ENCODE results near the gene DCTN4. TPM values are rescaled to one million over a fixed set of nuclear protein-coding genes. Genes with fewer than 3 reads are reported as not detected.
"Not testable (repeated sequence)": the region's sequence is repeated elsewhere in the genome, so short reads cannot be mapped to it uniquely, and the experiment has no call there.

DCTN4 gene
- total RNA-seq, result 96.2 TPM

DNA sequence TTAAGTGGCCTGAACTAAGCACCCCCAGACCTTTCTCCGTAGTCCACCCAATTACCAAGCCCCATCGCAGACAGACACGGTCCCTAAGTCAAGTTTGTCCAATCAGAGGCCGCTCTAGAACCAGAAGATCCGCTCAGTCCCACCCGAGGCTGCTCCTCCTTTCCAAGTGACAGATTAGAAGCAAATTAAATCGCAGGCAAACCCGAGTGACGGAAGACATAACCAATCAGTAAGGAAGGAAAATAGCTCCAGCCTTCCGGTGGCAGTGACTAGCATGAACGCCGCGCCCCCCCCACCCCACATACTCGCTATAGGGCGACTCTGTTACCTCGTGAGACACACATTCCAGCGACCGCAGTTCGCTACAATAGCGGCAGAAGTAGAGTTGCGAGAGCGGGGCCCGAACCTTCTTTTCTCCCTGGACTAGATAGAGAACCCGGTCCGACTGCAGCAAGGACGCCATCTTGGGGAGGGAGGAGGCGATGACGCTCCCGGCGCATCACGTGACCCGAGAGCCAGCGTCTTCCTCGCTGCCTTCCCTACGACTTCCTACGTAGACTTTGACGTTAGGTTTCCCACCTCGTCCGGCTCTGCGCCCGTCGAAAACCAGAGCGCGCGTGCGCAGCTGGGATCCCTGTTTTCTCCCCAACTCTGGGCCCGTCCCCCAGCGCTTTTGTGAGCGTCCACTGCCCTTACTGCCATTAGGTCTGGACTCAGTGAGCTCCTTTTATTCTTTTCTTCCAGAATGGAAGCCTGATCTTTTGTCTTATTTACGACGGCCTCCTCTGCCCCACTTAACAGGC lies at the start of gene DCTN4:
TSS of gene DCTN4 (minus strand) at position 487 of the 803 bp plus-strand sequence. CDS start at position 463, 24 bp downstream.
- DNase-seq, result peak; percentile 97

DNA sequence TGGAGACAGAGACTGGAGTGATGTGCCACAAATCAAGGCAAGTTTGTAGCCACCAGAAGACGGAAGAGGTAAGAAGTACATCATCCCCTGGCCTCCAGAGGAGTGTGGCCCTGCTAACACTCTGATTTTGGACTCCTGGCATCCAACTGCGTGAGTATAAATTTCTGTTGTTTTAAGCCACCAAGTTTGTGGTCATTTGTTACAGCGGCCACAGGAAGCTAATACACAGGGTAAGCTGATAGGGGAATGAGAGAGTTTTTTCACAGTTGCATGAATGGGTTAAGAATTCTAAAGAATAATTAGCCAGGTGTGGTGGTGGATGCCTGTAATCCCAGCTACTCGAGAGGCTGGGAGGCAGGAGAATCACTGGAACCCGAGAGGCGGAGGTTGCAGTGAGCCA lies 45.6 kb upstream of the DCTN4 start:
- no peak for DNase-seq

DNA sequence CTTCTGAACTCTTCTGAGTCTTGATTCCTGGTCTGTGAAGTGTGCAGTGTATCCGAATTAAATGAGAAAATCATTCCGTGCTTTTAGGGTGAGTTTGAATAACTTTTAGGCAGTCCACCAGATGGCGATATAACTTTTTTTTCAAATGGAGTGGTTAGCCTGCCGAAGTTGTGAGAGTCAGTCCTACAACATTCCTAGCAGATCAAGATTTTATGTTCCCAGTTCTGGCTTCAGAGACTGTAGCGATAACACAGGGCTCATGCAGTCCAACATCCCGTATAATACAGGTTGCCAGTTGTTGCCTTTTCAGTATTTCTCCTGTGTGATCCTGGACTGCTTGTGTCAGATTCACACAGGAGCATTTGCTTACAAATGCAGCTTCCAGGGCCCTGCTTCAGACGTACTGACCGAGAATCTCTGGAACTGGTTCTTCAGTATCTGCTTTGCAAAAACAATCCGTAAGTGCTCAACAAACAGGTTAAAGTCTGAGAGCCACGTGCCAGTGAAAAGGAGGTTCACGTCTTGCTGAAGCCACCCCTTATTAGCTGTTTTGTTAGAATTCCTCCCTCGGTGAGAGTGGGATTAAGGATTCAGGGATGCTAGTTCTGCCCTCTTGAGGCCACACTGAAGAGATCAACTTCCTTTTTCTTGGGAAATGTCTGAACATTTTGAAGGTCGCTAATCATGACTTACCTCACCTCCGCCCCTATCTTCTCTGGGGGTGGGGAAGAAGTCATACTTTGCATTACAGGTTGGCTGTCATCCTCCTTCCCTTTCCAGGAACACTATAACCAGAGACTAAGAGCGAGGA lies 42.5 kb upstream of the DCTN4 start:
- DNase-seq, result no peak

DNA sequence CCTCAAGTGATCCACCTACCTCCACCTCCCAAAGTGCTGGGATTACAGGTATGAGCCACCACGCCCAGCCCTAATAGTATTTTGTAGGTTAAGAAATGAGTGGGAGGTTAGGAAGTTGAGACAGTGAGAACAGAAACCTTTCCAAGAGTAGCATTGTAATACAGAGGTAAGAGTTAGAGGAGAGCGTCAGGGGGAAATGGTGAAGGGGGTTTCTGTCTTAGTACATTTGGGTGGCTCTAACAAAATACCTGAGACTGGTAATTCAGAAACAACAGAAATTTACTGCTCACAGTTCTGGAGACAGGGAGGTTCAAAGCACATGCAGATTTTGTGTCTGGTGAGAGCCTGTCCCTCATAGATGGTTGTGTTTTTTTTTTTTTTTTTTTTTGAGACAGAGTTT lies 38.6 kb upstream of the DCTN4 start:
- DNase-seq, result no peak

DNA sequence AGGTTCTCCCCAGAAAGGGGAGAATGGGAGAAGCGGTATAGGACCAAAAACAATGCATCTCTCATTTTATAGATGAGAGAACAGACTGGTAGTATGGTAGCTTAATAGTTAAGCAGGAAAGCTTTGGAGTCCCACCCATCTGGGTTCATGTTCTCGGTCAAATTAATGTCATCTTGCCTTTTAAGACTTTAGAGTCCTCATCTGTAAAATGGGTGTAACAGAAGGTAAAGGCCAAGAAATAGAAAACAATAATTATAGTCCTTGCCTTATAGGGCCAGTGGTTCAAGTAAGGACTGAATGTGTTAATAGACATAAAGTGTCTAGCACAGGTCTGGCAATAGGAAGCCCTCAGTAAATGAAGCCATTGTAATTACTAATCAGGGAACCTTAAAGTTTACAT lies 36.1 kb upstream of the DCTN4 start:
- no peak for DNase-seq

DNA sequence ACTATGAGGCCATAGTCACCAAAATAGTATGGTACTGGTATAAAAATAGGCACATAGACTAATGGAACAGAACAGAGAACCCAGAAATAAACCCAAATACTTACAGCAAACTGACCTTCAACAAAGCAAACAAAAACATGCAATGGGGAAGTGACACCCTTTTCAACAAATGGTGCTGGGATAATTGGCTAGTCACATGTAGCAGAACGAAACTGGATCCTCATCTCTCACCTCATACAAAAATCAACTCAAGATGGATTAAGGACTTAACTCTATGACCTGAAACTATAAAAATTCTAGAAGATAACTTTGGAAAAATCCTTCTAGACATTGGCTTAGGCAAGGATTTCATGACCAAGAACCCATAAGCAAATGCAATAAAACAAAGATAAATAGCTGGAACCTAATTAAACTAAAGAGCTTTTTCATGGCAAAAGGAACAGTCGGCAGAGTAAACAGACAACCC lies 34.6 kb upstream of the DCTN4 start:
- DNase-seq, result not testable (repeated sequence)

DNA sequence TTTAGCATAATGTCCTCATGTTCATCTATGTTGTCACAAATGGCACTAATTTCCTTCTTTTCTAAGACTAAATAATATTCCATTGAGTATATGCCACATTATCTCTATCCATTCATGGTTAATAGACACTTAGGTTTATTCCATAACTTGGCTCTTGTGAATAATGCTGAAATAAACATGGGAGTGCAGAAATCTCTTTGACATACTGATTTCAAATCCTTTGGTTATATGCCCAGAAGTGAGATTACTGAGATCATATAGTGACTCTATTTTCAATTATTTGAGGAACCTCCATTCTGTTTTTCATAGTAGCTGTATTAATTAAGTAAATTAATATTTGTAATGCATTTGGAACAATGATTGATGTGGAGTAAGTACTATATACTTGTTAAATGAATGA lies 32.7 kb upstream of the DCTN4 start:
- no peak for DNase-seq

DNA sequence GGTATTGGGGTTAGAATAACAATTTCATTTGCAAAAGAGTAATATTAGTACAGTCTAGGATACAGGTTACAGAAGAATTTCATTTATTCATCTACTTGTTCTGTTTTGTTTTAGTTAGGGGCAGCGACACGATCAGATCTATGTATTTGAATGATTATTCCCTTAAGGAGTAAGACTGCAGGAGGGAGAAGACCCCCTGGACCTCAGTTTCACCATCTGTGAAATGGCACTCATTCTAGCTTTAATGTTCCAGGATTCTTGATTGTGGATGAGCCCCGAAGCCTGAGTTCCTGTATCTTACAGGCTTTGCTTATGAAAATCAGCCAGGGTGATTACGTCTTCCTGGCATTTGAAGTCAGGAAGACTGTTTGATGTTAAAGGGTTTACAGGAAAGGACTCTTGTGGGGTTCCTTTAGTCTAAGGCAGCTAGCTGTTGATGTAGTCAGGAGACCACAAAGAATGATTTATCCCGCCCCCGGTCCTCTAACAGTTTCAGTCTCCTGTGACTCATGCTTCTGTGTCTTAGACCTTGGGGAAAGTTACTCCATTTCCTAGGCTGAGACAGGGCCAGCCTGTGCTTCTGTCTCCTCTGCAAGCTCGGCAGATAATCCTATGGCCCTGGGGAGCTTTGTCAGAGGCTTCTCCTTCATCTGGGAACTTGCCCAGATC lies 31.3 kb upstream of the DCTN4 start:
- no peak for DNase-seq

DNA sequence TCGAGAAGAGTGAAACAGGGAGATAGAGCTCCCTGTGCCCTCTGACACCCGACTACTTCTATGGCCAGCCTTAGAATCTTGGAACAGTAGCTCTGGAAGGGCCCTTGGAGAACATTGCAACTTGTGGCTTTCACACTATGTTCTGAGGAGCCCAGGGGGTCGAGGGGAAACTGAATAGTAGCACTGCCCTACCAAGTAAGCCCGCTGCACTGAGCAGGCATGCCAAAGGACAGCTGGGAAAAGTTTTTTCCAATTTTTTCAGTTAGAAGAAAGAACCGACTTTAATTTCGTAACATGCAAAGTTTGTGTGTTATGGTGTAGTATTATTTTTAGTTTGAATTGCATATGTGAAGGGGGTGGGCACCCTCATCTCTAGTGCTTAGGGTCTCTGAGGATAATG lies 30.6 kb upstream of the DCTN4 start:
- DNase-seq, result no peak

DNA sequence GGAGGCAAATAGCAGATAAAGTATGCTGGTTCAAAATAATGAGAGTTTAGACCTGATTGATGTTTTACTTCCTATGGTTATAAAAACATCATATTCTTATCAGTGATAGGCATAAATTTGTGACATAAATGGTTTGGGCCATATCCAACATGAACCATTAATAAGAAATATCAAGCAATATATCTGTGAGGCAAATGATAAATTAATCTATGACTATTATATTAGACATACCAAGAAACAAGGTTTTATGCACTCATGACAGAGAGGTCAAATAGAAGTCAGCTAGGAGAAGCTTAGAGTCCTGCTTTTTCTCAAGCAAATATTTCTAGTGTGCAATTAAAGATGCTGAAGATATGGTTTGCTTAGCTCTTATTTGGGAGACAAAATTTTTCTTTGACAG lies 30.2 kb upstream of the DCTN4 start:
- DNase-seq, result no peak

DNA sequence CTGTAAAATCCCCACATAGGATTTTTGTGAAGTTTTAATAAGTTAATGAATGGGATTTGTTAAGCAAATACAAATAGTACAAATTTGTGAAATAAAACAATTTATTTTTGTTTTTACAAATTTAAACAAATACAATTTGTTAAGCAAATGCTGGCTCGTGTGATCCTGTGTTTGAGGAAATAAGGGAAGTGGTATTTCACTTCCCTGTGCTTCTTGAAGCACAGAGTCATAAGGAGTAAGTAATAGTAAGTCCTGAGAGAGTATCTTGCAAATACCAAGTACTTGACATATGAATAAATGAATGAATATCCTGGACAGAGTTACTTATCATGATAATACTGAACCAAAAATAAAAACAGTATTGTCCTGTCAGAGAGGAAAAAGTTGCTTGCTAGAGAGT lies 28.8 kb upstream of the DCTN4 start:
- DNase-seq, result no peak

DNA sequence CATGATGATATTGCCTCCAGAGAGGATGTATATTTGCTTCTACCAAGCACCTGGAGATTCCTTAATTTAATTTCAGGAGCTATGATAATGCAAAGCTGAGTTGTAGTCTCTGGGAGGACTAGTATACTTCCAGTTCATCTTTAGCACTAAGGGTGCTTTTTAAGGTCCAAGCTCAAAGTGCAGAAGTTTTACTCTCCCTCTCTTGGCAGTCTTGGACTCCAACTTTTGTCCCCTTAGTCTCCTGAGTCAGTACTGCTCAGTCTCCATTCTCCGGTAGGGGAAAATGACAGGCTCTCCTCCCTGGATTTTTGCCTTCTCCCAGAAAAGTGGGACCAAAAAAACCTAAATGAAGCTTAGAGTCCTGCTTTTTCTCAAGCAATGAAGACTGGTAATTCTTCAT lies 28.1 kb upstream of the DCTN4 start:
- DNase-seq, result no peak

DNA sequence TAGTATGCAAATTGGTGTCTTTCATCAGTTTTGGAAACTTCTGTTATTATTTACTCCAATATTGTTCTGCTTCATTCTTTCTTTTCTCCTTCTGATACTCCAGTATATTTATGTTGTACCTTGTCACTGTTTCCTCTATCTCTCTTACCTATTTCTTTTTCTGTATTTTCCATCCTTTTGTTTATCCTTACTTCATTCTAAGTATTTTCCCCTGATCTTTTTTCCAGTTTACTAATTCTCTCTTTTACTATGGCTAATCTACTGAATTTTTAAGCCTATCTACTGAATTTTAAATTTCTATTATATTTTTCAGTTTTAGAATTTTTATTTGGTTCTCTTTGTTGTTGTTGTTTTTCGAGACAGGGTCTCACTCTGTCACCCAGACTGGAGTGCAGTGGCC lies 27.1 kb upstream of the DCTN4 start:
- DNase-seq, result no peak

DNA sequence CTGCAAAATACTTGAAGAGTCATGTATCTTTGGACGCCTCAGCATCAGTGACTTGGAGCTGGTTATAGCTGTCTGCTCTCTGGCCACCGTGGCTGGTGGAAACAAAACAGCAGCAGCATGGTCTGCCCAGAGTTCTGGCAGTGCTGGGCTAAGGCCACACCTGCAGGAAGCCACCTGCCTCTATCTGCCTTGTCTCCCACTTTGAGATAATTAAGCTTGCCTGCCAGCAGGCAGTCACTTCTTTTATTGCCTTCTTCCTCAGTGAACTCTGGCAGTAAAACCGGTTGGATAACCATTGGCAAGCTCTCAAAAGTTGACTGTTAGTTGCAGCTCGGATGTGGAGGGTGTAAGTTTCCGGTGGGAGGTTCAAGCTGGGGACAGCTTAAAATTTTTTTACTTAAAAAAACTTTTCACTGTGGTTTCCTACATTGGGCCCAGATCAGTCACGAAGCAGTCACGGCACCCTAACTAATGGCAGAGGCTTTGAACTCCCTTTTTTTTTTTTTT lies 24.7 kb upstream of the DCTN4 start:
- no peak for DNase-seq

DNA sequence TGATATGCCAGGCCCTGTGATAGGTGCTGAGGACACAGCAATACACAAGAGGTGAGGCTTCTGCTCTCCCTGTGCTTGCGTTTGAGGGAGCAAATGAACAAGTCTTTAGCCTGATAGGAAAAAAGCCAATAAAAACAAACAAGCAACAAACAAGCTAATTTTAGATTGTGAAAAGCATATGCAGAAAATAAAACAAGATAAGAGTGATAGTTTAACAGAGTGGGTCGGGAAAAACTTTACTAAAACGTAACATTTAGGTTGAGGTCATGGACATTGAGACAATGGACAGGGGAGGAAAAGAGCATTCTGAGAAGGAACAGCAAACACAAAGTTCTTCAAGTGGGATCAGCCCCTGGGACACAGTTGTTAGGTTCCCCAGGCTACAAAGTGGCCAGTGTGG lies 24.0 kb upstream of the DCTN4 start:
- DNase-seq, result no peak

DNA sequence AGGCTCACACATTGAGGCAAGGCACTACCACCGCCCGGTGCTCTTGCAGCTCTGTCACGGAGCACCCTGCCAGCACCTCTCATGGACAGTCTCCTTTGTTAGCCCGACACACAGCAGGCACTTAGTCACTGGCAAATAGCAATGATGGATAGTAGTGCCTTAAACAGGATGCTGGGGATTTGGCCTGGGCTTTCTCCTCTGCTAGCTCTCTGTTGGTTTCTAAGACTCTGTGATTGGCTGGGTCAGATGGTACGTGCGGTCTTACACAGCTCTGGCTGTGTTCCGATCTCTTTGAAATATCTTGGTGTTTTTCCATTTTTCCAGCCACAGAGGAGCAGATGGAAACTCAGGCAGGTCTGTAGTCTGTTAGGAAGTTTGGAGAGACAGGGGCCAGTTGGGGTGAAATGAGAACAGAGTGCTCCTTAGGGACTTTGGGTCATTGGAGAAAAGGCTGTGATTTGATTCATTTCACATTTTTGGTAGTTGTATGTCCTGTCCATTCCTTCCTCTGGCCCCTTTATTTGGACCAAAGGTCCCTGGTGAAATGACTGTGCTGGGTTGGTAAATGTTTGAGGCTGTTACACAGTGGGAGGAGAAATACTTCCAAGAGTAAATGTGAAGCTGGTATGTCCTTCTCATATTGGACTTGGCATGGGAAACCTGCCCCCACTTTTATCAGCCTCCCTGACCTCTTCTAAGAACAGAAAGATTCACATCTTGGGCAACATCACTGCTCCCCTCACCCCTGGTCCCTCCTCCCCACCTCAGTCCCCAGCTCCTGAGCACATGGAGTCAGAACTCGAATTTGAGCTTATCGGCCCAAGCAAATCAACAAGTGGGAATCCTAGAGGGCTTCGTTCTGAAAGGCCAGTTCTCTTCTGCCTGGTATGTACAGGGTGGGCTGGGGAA lies 23.1 kb upstream of the DCTN4 start:
- no peak for DNase-seq

DNA sequence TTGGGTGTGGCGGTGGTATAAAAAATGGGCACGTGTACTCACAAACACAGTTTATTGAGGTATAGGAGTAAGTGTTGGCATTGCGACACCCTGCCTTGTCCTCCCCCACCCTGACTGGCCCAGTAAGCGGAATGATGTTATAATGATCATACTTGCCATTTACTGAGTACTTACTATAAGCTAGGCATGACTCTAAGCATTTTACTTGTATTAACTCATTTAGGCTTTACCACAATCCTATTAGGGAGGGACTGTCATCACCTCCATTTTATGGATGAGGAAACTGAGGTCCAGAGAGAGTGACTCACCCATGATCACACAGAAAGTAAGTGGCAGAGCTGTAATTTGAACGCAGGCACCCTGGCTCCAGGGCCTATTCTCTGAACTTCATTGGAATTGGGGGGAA lies 22.0 kb upstream of the DCTN4 start:
- no peak for DNase-seq

DNA sequence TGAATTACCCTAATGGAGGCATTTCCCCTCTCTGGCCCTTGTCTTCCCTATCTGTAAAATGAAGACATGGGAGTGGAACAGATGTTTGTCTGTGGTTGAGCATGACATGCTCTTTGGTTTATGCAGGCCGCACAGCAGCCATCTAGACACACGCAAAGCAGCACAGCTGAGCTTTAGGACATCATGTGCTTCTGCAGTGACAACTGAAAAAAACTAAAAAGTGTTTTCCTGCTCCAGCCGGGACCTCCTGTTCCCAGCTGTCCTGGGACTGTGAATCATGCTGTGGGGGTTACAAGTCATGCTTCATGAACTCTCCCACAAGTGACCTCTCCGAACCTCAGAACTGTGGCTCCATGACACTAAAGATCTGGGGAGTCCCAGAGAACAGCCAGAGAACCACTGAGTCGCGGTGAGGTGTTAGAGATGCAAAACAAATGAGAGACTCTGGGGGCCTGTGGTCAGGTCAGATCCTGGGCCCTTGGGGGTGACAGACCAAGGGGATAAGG lies 21.4 kb upstream of the DCTN4 start:
- no peak for DNase-seq

DNA sequence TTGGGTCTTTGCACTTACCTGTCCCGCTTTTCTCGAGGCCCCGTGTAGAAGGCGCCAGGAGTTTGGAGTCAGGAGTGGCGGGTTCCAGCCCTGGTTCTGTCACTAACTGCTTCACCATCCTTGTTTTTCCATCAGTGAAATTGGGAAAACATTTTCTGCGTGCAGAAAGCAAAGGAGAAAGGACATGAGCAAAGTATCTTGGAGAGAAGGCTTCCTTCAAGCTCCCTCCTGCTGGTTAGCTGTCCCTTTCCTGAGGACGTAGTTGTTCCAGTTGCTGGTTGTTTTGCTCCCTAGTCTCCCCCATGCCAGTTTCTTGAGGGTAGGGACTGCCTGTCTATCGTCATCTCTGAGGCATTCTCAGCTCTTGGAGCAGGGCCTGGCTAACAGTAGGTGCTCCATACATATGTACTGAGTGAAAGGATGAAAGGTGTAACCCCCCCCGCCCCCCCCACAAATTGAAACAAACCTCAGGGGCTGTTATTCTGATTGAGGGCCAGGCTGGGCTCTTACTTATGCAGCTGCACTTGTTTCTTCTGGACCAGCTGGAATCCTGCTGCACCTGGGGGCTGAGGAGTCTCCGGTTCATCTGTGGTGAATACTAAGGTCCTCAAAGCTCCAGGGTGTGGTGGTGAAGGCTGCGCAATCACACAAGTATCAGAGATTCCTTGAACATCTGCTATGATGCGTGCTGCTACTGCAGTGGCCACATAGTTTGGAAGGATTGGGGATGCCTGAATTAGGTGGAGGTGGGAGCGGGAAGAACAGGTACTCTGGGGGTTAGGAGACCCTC lies 20.8 kb upstream of the DCTN4 start:
- DNase-seq, result no peak

DNA sequence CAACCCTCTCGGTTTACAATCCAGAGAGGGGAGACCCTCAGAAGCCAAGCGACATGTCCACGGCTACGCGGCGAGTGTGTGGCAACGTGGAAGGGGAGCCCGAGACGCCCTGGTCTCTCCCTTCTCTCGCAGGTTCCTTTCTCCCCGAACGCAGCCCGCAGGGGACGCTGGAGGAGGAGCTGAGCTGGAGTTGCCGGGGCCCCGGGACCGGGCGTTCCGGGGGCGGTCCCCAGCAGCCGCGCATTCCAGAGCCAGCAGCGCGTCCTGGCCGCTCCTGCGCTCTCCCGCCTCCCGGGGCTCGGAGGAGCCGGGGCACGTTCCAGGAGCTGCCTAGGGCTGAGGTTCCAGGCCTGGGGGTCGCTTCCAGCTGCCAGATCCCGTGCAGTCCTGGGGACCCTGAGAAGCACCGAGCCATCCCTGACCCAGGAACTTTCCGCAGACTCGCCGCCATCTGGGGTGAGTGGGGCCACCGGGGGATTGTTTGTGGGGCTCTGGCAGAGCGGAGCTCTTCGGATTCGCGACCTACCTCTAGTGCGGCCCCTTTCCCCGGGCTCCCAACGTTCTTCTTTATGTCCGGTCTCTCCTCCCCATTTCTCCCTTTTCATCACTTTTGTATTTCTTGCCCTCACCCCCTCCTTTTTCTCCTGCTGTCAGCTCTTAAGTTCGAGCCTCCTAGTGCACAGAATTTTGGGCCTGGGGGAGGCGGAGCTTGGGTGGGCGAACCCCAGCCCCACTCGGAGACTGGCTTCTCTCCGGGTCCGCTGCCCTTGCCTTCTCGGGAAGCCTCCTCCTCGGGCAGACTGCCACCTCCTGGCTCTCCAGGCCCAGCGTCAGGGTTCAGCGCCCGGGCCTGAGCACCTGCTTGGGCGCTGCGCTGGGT lies 19.9 kb upstream of the DCTN4 start, which contains the start of gene SMIM3:
TSS of gene SMIM3 (plus strand) at position 241 of the 880 bp plus-strand sequence. CDS start 16,684 bp downstream, outside the sequence.
- no peak for DNase-seq
